Stimulated activated CD4-positive, alpha-beta T cell treated with anti-CD3 and anti-CD28 coated beads, Interleukin-2, amount 100 ng/mL, for 48 hours (primary cell): Measurements from ENCODE around the gene ARFGEF2.
A peak's percentile ranks its signal among the peaks of the same experiment; 100 is the strongest.

Experiments used
- DNase-seq, 2 donors: peaks; one replicate each; pipeline ENCODE4 v3.0.0-alpha.2; 2020

The ARFGEF2 gene

GRCh38 chr20:48899881-48900280 lies 21.6 kb upstream of the ARFGEF2 start:
- no peak for DNase-seq

- DNase-seq, result no peak
Observed at GRCh38 chr20:48901326-48901725, 20.2 kb upstream of the ARFGEF2 start.

GRCh38 chr20:48903705-48904104 lies 17.8 kb upstream of the ARFGEF2 start:
- DNase-seq, result no peak

- peak; percentile 64 to 73 for DNase-seq
Observed at GRCh38 chr20:48904566-48905296, 16.8 kb upstream of the ARFGEF2 start.

GRCh38 chr20:48905297-48905647 lies 16.2 kb upstream of the ARFGEF2 start:
- DNase-seq, result no peak

GRCh38 chr20:48906221-48906877 lies 15.2 kb upstream of the ARFGEF2 start:
- DNase-seq, result no peak

GRCh38 chr20:48908656-48909319 lies 12.7 kb upstream of the ARFGEF2 start:
- DNase-seq, result no peak

- no peak for DNase-seq
Observed at GRCh38 chr20:48909910-48910309, 11.6 kb upstream of the ARFGEF2 start.

- no peak for DNase-seq
Observed at GRCh38 chr20:48910347-48910781, 11.1 kb upstream of the ARFGEF2 start.

DNA sequence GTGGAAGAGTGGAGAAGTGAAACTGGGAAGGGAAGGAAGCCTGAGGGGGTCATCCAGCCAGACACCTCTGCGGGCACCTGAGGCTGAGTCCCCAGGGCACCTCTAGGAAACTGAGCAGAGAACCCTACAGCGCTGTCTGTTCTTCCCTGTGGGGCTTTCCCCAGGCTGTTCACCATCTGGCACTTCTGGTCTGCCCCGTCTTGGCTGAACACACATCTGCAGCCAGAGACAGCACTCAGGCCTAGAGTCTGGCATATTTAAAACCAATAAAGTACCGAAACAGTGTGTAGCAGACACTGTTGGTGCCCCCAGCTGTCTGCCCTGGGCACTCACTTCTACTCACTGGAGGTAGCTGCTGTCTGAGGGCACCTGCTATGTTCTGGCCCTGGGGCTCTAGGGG lies 9.4 kb upstream of the ARFGEF2 start:
- DNase-seq, result no peak

DNA sequence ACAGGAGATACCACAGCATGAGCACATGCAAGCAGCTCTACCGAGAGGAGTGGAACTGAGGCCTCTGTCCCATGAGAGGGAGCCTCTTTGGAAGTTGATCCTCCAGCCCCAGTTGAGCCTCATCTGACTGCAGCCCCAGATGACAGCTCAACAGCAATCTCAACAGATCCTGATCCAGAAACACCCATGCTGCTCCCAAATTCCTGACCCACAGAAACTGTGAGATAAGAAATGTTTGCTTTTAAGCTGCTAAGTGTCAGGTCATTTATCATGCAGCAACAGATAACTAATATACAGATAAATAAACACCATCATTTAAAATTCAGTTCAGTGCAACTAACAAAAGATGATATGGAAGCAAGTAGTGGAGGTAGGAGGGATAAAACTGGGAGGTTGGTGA lies 4.8 kb upstream of the ARFGEF2 start:
- no peak for DNase-seq

GRCh38 chr20:48919336-48919881 lies 2.1 kb upstream of the ARFGEF2 start:
- DNase-seq, result no peak

GRCh38 chr20:48919882-48920526 lies 1.5 kb upstream of the ARFGEF2 start:
- DNase-seq, result no peak

DNA sequence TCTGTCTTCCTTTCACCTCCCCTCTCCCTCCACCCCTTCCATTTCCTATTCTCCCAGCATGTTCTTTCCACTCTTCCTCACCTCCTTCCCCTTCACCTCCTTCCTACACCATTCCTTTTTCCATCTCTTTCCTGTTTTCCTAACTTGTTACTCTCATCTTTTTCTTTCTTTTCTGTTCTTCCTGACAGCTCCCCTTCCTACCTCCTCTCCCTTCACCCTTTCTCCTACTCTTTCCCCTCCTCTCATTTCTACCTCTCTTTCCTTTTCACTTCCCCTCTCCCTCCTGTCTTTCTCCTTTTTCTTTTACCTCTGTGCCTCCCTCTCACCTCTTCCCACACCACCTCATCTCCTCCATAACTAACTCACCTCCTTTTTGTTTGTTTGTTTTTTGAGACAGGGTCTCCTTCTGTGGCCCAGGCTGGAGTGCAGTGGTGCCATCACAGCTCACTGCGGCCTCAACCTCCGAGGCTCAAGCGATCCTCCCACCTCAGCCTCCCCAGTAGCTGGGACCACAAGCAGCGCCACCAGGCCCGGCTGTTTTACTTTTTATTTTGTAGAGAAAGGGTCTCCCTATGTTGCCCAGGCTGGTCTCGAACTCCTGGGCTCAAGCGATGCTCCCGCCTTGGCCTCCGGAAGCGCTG lies 864 bp upstream of the ARFGEF2 start:
- DNase-seq, result no peak

DNA sequence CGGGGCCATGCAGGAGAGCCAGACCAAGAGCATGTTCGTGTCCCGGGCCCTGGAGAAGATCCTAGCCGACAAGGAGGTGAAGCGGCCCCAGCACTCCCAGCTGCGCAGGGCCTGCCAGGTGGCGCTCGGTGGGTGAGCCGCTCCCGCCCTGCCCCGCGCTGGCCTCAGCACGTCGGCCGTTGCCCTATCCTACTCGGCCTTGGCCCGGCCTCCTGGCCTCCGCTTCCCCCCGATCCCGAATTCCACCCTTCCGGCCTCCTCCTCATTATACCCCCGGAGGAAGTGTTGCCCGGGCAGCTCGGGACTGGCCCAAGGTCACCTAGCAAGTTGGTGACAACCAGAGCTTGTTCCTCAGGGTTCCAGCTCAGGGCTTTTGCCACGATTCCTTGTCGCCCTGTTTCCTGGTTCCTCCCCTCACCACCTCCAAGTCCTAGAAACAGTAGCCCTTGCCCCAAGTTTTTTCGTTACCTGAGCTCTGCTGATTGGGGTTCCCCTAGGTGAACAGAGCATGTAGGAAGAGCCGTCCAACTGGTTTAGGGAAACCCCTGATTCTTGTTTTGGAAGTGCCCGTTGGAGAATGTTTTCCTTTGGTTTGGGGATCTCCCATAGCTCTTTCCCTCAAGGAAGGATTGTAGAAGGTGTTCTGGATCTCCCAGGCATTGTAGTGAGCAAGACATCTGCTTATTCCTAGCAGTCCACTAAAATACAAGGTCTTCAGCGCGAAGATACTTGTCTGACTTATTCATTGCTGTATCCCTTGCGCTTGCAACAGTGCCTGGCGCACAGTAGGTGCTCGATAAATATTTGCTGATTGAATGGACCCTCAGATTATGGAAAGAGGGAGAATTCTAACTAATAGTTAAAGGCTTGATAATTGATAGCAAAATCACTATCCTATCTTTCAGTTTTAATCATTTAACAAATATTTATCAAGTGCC lies 641 bp downstream of the ARFGEF2 start:
- DNase-seq, result no peak

DNA sequence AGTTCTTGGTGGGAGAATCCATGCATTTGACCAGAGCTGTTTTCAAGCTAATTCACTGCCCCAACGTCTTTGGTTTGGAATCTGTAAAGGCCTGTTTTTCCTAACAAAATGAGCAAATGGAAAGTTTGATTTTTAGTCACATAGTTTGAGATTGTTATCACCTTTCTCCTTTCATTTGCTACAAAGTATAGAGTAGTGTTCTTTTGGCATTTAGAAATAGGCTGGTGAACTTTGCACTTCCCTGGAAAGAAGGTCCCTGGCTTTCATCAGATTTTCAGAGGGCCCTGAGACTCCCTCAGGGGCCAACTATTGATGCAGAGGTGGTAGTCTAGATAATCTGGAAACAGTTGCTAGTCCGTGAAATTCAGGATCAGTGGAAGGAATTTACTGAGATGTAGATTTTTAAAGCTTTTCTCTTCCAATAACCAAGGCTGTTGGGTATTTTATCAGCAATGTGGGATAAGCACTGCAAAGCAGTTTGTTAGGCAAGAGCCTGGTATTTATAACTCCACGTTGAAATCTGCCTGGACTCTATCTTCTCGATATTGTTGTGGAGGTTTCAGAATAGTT lies 1.7 kb downstream of the ARFGEF2 start:
- DNase-seq, result no peak

DNA sequence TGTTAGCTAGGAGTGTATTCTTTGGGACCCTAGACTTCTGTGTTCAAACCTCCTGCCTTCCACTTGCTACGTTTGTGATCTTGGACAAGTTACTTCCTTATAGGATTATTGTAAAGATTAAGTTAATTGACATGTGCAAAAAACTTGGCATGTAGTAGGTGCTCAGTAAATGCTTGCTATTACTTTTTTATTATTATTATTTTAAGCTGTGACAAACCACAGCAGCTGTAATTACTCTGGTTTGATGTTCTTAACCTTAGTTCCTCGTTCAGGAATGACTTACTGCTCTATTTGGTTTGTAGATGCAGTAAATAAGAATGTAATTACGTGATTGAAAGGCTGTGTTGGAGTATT lies 3.2 kb downstream of the ARFGEF2 start:
- DNase-seq, result no peak

DNA sequence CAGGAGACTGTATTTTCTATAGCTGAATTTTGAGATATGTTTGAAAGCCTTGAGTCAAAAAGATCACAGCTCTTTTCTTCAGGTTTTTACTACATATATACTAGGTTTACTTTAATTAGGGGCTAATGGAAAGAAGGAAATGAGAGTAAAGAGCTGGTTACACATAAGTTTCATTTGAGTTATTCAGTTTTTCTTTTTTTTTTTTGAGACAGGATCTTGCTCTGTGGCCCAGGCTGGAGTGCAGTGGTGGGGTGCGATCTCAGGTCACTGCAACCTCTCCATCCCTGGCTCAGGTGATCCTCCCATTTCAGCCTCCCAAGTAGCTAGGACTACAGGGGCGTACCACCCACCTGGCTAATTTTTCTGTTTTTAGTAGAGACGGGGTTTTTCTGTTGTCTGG lies 4.8 kb downstream of the ARFGEF2 start:
- DNase-seq, result no peak

GRCh38 chr20:48926821-48927220 lies 5.3 kb downstream of the ARFGEF2 start:
- no peak for DNase-seq

DNA sequence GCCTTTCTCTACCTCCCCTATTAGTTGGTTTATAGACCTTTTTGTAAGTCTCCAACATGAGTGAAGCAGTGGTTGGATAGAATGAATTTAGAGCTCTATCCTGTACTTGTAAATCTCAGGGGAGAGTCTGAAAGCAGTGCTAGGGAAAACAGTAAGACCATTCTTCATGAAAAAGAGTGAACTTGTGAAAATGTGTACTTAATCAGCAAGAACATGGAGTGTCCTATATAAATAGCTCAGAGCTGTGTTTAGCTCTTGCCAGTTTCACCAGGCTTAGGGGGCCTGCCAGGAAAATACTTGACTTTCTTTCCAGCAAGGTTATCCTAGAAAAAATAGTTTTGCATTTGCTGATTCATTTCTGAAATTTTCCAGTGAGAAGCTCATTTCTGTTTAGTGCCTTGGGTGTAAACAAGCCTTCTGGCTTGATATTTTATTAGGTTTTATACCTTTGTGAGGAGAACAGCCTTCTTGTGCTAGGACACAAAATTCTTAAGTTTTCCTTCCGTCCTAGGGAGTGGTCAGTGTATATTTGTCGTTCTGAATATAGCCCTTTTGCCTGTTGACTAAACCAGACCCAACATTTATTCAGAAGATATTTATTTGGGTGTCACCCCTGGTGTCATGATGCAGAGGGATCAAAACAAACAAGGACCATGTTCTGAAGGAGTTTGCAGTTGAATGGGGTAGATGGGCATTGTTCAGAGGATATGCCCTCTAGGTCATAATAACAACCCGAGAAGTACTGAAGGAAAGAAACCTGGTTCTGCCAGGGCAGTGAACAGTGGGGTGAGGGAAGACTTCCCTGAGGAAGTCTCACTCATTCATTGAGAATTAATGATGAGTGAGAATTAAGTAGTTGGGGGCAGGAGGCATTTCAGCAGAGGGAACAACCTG lies 7.6 kb downstream of the ARFGEF2 start:
- no peak for DNase-seq
